CD4-positive, alpha-beta T cell treated with Interleukin-12 subunit alpha and Interleukin-12 subunit beta, for 1 hour (primary cell): Measurements from ENCODE around the gene THADA.

Source experiments
- DNase-seq: peaks from one replicate; pipeline ENCODE4 v3.0.0-alpha.2; 2020

Gene THADA

DNA sequence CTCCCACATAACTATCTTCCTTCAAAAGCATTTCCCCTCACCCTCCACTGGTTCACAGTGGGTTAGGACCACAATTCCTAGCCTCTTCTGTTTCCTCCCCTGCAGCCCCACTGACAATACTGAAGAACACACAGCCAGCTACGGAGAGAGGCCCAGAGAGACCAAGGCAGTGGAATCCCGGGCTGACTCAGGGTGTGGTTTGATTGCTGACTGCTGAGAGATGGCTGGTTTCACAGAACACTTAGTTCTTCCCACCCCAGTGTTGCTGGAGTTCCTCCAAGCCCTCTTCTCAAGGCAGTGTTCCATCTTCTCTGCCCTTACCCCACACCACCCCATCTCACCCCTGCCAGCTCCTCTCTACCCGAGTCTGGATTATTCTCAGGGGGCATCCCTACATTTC lies 326.1 kb downstream of the THADA start:
- no peak for DNase-seq

GRCh38 chr2:43269074-43269572 lies 326.7 kb downstream of the THADA start:
- no peak for DNase-seq

GRCh38 chr2:43268066-43268953 lies 327.5 kb downstream of the THADA start:
- no peak for DNase-seq

- DNase-seq = no peak
Observed at GRCh38 chr2:43267381-43267780, 328.5 kb downstream of the THADA start.

- no peak for DNase-seq
Observed at GRCh38 chr2:43266711-43267111, 329.1 kb downstream of the THADA start.

GRCh38 chr2:43265421-43265820 lies 330.4 kb downstream of the THADA start:
- no peak for DNase-seq

- no peak for DNase-seq
Observed at GRCh38 chr2:43265001-43265400, 330.8 kb downstream of the THADA start.

DNA sequence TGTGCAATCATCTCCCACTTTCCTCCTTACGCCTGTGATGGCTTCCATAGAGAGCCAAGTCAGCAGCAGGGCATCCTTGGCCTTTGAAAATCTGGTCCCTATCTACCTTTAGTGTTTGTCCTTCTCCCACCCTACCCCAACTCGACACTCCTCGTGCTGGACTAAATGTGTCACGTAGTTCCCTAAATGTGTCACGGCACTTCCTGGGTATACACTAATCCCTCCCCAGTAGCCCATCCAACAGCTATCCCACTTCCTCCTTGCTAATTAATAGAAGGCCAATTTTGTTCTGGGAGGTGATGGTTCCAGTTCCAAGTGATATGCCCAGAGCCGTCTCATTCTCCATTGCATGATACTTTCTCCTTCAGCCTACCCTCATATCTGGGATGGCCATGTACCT lies 332.9 kb downstream of the THADA start:
- no peak for DNase-seq

- no peak for DNase-seq
Observed at GRCh38 chr2:43262239-43262638, 333.6 kb downstream of the THADA start.

- no peak for DNase-seq
Observed at GRCh38 chr2:43259512-43259911, 336.3 kb downstream of the THADA start.

GRCh38 chr2:43258547-43259156 lies 337.2 kb downstream of the THADA start:
- DNase-seq = no peak

DNA sequence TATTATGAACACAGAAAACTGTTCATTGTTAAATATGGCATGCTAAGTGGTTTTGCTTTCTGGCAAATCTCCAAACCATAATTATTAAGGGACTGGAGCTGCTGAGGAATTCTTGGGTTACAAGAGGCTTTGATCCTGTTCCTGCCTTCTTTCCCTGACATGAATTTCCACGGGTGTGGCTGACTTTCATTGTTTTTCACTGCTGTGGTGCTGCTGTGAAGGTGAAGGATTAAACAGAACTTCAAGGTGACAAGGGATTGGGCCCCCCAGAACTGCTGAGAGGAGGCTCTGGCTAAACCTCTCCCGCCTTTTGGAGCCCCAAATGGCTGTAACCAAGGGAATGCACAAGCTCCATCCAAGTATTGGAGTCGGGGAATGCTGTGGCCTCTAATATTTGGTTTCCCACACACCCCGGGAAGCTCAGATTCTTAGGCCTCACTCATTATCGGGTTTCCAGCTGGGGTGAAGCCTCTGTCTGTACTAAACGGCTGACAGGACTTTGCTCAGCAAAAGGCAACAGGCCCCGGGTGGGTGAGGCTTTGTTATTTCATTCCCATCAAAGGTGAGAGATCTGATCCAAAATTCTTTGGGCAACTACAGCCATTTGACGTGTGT lies 340.4 kb downstream of the THADA start:
- DNase-seq = no peak

DNA sequence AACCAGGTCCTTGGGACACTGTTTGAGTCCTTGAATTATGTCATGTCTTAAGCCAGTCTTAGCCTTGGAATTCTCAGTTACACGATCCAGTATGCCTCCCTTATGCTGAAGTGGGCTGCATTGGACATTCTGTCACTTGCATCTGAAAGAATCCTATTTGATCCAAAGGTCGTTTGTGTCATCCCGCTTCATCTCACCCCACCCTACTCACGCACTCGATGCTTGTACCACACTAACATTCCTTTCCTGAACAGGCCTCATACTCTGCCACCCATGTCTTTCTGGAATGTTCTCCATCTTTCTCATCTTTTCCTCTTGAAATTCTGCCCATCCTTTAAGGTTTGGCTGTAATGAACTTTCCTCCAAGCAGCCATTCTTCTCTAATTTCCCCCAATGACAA lies 341.5 kb downstream of the THADA start:
- no peak for DNase-seq

DNA sequence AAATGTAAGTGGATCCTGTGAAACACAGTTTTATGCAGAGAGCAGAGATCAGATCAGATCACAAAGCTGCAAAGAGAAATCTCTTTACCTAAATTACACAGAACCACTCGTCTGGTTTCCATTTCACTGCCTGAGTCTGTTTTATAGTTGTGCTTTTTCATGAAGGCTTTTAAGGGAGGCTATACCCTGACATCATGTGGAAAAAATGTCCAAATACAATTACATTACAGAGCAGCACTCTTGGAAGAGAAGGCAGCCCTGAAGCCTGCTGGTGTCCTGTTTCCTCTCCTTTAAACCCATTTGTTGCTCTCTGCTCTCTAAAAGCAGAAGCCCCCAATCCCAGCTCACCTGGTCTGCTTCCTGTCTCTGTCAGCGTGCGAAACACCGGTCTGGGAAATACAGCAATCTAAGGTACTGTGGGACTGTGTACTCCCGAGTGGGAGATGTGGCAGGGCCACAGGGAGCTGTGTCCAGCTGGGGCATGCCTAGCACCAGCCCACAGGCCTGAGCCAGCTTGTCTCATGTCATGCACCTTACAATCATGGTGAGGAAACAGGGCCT lies 344.6 kb downstream of the THADA start:
- no peak for DNase-seq

DNA sequence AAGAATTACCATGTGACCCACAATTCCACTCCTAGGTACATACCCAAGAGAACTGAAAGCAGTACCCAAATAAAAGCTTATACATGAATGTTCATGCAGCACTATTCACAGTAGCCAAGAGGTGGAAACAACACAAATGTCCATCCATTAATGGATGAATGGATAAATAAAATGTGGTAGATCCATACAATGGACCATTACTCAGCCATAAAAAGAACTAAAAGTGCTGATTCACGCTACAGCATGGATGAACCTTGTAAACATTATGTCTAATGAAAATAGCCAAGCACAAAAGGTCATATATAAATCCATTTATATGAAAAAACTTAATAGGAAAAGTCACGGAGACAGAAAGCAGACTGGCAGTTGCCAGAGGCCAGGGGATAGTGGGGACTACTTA lies 345.8 kb downstream of the THADA start:
- no peak for DNase-seq

DNA sequence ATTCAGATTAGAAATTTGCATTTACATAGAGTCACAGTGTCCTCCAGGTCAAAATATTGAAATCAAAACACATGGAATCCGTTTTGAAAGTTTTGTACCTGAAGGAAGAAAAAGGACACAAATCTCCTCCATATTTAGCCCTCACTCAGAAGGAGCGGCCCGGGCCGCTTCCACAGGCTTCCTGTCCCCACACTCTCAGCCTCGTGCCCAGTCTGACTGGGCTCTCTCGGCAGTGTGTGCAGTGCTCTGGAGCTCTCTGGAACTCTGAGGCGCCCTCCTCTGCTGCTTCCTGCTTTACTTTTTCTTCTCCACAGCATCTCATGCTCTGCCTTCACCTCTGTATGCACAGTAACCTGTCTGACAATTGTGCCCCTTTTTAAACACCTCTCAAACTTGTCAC lies 347.2 kb downstream of the THADA start:
- no peak for DNase-seq

GRCh38 chr2:43246641-43247040 lies 349.2 kb downstream of the THADA start:
- DNase-seq = no peak

- DNase-seq = no peak
Observed at GRCh38 chr2:43241558-43241957, 354.3 kb downstream of the THADA start.

DNA sequence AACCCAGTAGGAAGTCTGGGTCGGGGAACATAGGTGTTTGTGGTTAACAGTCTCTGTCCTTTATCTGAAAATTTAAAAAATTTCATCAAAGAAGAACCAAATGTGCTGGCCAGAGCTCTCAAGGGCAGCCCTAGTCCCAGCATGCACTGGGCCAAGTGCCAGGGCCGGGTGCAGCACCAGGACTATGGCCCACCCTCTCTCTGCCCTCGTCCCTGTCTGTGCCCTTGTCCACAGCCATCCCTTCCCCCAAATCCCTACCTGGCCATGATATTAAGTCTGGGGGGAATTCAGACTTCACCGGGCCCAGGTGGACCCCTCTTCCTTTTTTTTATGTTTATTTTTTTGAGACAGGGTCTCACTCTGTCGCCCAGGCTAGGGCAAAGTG lies 355.1 kb downstream of the THADA start:
- DNase-seq = no peak

GRCh38 chr2:43239981-43240765 lies 355.7 kb downstream of the THADA start:
- no peak for DNase-seq

- no peak for DNase-seq
Observed at GRCh38 chr2:43238813-43239212, 357.0 kb downstream of the THADA start.

GRCh38 chr2:43238176-43238575 lies 357.7 kb downstream of the THADA start:
- DNase-seq = no peak
